OCI-M1 (cell line): ENCODE data around the gene MORC2.

Experiments used
- DNase-seq: peaks from one replicate; lab custom pipeline; 2025; lab: John Stamatoyannopoulos, UW

The MORC2 gene

DNA sequence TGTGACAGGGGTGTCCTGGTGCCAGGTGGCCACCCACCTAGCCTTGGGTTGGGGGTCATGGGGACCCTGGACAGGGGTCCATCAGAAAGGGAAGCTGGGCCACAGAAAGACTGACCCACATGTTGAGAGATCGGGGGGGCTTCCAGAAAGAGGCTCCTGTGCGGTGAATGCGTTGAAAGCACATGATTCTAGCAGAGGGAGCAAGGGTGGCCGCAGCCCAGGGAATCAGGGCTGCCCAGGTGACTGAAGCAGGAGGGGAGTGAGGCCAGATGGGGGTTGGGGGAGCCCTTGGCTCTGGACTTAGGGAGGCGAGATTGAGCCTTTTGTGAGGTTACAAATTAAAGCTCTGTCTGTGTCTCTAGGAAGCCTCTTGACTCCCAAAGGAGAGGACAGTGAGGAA, 80.7 kb downstream of the MORC2 start:
- no peak for DNase-seq

GRCh38 chr22:30887453-30887852, 81.1 kb downstream of the MORC2 start:
- no peak for DNase-seq

- DNase-seq, result no peak
These were observed 83.0 kb downstream of the MORC2 start for GRCh38 chr22:30885591-30885990.

GRCh38 chr22:30885001-30885366, 83.6 kb downstream of the MORC2 start:
- DNase-seq, result no peak

GRCh38 chr22:30884211-30885000, 84.2 kb downstream of the MORC2 start:
- no peak for DNase-seq

GRCh38 chr22:30883586-30884145, 84.9 kb downstream of the MORC2 start:
- no peak for DNase-seq

DNA sequence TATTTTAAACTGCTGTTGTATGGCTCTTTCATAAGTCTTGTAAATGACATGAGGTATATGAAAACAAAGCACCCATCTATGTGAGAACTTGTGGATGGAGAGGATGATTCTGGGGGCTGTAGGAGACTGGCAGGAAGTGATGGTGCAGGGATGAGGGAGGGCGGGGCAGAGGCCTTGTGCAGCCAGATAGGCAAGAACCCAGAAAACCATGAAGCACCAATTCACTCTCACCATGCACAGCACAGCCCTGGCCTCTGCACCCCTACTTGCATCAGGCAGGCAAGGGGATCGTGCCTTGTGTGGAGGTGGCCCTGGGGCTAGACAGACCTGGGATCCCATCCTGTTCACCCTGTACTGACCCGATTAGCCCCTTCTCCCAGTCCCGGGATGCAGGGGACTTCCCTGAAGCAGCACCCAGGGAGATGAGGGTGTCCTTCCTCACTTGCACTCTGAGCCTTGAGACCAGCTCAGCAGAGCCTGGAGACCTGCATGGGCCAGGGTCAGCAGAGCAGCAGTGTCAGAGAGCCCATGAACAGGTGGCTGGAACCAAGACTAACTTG, 85.5 kb downstream of the MORC2 start:
- peak; percentile 6 for DNase-seq

GRCh38 chr22:30882184-30882717, 86.3 kb downstream of the MORC2 start:
- no peak for DNase-seq

GRCh38 chr22:30881361-30882183, 87.0 kb downstream of the MORC2 start:
- peak; percentile 91 for DNase-seq

GRCh38 chr22:30880847-30881246, 87.7 kb downstream of the MORC2 start:
- no peak for DNase-seq

DNA sequence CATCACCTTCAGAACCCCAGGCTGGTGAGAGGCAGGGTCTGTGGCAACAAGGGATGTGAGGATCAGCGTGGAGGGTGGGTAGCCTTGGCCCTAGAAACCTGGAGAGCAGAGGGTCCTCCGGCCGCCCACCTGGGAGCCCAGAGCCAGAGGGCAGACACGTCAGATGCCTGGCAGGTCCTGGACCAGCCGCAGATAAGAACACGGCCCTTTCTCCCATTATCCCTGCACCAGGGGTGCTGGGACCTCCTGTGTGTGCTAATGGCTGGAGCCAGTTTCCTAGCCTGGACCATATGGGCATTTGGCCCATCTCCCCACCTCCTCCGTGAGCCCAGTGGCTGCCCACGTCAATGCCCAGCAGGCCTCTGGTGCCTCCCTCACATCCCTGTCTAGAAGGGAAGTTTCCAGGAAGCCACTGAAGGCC, 88.4 kb downstream of the MORC2 start:
- no peak for DNase-seq

DNA sequence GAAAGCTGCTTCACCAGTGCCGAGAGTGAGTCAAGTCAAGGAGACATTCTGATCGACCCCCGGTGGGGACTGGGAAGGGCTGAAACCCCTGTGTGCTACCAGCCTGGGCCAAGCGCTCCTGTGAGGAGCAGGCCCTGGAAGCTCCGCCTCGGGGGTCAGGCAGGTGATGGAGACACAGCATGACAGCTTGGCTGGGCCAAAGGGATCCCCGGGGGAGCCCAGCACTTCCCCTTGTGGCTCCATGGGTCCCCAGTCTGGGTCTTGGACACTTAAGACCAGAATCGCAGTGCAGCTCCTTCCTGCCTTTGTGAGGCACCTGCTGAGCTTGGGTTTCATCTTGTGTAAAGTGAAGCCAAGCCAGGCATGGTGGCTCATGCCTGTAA, 89.2 kb downstream of the MORC2 start:
- DNase-seq, result no peak

DNA sequence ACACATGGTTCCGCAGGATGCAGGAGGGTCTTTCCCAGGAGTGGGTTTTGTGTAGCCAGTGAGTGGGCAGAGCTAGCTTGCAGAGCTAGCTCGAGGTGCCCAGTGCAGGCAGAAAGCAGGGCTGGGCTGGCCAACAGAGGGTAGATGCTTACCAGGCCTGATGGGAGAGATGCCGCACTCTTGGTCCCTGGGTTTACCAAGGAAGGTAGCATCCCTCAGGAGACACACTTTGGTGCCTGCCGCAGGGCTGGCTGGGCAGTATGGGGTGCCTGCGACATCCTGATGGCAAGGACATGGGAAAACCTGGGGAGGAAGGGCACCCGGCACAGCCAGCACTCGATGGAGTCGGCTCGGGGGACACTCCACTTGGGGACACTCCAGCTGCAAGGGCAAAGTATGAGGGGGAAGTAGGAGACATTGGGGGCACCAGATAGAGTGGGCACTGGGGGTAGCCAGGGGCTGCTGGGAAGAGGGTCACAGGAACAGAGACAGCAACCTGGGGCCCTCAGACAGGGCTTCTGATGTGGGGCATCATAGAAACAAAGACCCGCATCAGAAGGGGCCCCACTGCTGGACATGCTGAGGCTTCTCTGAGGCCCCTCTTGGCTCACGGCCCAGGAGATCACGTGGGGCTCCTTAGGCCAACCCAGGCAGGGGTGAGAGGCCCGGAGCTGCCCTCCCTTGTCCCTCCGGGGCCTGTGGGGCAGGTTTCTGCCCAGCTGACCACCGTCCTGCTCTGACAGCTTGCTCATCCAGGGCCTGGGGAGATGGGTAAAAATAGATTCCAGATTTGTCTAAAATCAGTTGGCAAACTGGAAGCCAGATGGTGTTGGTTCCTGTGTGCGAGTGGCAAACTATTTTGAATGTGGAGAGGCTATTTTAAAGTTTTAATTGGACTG, 89.8 kb downstream of the MORC2 start:
- DNase-seq, result peak; percentile 30

DNA sequence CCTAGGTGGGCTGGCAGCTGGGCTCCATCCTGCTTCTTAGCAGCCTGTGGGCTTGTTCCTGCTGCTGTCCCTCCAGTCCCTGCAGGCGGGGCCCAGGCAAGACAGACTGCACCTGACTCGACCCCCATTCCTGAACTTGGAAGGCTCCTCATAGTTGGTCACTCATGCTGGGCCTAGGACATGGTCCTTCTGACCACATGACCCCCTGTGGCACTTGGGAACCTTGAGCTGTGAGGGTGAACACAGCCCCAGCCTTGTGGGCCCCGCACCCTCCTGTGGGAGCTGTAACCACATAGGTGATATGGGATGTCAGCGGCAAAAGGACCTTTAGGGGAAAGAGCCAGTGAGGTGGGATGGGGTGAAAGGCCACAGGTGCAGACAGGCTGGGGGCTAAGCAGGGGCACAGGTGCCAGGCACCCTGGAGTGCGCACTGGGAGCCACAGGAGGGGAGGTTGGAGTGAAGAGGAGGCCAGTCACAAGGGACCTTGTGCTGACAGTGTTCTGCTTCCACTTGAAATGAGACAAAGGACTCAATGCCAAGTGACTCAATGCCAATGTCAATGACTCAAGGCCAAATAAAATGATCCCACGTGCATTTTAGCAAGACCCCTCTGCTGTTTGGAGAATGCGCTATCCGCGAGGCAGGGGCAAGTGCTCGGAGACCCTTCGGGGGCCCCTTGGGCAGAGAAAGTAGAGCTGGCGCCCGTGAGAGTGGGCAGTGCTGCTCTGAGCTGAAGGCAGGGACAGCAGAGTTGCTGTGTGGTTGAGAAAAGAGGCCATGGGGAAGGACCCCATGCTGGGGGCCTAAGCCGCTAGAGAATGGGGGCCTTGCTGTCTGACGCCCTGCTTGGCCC, 90.7 kb downstream of the MORC2 start:
- no peak for DNase-seq

- no peak for DNase-seq
These were observed 91.5 kb downstream of the MORC2 start for GRCh38 chr22:30876915-30877553.

- DNase-seq, result no peak
These were observed 92.3 kb downstream of the MORC2 start for GRCh38 chr22:30876221-30876751.

GRCh38 chr22:30875481-30876215, 92.9 kb downstream of the MORC2 start:
- no peak for DNase-seq
